Endothelial cell (in vitro differentiated cells): Measurements from ENCODE around the gene C1QTNF6. TPM values are rescaled to one million over a fixed set of nuclear protein-coding genes. Genes with fewer than 3 reads are reported as not detected.

Experiments used
- DNase-seq: peaks from one replicate; pipeline ENCODE4 v3.0.0; 2021; ENCODE audit warnings: low spot score
- H3K27ac Mint-ChIP-seq: one replicate; pipeline ENCODE4 v1.8.0; 2021; ENCODE audit warnings: mixed read lengths, inconsistent platforms; ENCODE audit not compliant: unreplicated experiment
- H3K27me3 Mint-ChIP-seq: one replicate; pipeline ENCODE4 v1.8.0; 2021; ENCODE audit warnings: mild to moderate bottlenecking, moderate library complexity, mixed read lengths, inconsistent platforms; ENCODE audit not compliant: unreplicated experiment
- H3K36me3 Mint-ChIP-seq: one replicate; pipeline ENCODE4 v1.8.0; 2021; ENCODE audit warnings: mild to moderate bottlenecking, low read depth, mixed read lengths, inconsistent platforms; ENCODE audit not compliant: unreplicated experiment
- H3K4me1 Mint-ChIP-seq: one replicate; pipeline ENCODE4 v1.8.0; 2021; ENCODE audit warnings: mild to moderate bottlenecking, mixed read lengths, inconsistent platforms; ENCODE audit not compliant: unreplicated experiment
- H3K4me3 Mint-ChIP-seq: one replicate; pipeline ENCODE4 v1.8.0; 2021; ENCODE audit warnings: mild to moderate bottlenecking, mixed read lengths, inconsistent platforms; ENCODE audit not compliant: unreplicated experiment
- H3K9me3 Mint-ChIP-seq: one replicate; pipeline ENCODE4 v1.8.0; 2021; ENCODE audit warnings: mixed read lengths, inconsistent platforms; ENCODE audit not compliant: unreplicated experiment
- CTCF ChIP-seq: fragments of 200-600 bp; sonication (generic); IDR thresholded peaks from one replicate; pipeline ENCODE4 v1.5.0; 2021; ENCODE audit warnings: antibody characterized with exemption; ENCODE audit not compliant: unreplicated experiment
- total RNA-seq: library from RNA; stranded (reverse); fragmentation: NEBNext Ultra II Directional; extraction: Animal tissue kit (Norgen Biotek cat#: 25700); gene quantifications from one replicate; pipeline ENCODE4 v1.2.1, GENCODE V29; 2021; ENCODE audit not compliant: unreplicated experiment

C1QTNF6 gene
- total RNA-seq, 1 donor from 2014 or later, result 32.7 TPM

GRCh38 chr22:37192204-37192603, 4.2 kb upstream of the C1QTNF6 start:
- Mint-ChIP-seq H3K4me1 (peaks cover 21% of the 10 kb centered on the region), H3K4me3 (no peak overlapping the region), H3K27ac (no peak overlapping the region), H3K27me3 (peaks cover 2% of the 10 kb centered on the region), H3K9me3 (no peaks in the 10 kb centered on the region), H3K36me3 (peaks cover 8% of the 10 kb centered on the region)
- no peak for TF ChIP-seq CTCF
- no peak for DNase-seq

DNA sequence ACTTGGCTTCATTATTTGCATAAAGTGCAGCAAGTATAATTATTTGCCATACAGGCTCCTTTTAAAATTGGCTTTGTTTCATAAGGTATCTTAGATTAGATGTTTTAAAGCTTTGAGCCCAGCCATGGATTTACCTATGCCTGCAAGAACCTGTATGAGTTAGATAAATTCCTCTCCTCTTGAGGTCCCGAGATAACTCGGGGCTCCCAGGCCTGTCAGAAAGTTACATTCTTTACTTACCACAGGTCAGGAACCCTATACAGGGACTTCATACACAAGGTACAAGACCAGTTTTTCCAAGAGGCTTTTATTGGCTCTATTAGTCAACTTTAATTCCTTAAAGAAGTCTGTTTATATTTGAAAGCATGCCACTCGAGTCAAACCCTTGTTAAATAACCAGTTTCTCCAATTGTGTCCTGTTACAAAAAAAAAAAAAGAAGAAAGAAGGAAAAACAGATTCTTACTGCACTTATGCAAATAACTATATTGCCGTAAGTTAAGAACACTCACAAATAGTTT, 2.3 kb upstream of the C1QTNF6 start:
- H3K4me1 Mint-ChIP-seq, result peaks cover 32% of the 10 kb centered on the region
- H3K36me3 Mint-ChIP-seq, result peaks cover 8% of the 10 kb centered on the region
- H3K4me3 Mint-ChIP-seq, result no peak overlapping the region
- no peak overlapping the region for H3K27ac Mint-ChIP-seq
- H3K27me3 Mint-ChIP-seq, result peaks cover 2% of the 10 kb centered on the region
- TF ChIP-seq CTCF, result no peak
- DNase-seq, result no peak
- no peaks in the 10 kb centered on the region for H3K9me3 Mint-ChIP-seq

DNA sequence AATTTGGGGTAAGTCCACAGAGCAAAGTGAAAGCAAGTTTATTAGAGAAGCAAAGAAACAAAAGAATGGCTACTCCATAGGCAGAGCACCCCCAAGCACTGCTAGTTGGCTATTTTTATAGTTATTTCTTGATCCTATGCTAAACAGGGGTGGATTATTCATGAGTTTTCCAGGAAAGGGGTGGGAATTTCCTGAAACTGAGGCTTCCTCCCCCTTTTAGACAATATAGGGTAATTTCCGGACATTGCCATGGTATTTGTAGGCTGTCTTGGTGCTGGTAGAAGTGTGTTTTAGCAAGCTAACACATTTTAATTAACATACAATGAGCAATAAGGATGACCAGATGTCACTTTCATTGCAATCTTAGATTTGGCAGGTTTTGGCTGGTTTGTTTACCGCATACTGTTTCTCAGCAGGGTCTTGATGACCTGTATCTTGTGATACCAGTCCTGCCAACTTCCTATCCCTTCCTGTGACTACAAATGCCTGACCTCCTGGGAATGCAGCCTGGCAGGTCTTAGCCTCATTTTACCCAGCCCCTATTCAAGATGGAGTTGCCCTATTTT, 937 bp upstream of the C1QTNF6 start:
- Mint-ChIP-seq H3K27me3 (peaks cover 2% of the 10 kb centered on the region), H3K4me1 (peaks cover 36% of the 10 kb centered on the region), H3K4me3 (peak overlapping the region; percentile 9), H3K36me3 (peaks cover 3% of the 10 kb centered on the region), H3K9me3 (no peaks in the 10 kb centered on the region), H3K27ac (peak overlapping the region; percentile 48)
- no peak for DNase-seq
- TF ChIP-seq CTCF, result no peak

DNA sequence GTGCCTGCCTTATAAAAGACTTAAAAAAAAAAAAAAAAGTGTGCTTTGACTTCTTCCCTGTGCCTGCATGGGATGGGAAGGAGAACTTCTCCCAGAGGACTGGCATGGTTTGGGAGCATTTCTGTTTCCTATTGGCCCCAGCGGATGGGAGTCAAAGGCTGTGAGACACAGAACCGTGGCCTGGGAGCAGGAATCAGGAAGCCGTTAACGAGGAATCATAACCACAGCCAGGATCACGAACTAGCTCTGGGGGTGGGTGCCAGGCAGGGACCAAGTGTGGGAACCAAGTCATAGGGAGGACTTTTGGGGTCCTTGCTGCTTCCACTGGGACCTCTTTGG, 526 bp downstream of the C1QTNF6 start:
- no peak for TF ChIP-seq CTCF
- H3K9me3 Mint-ChIP-seq, result no peaks in the 10 kb centered on the region
- H3K4me1 Mint-ChIP-seq, result peaks cover 39% of the 10 kb centered on the region
- peak overlapping the region; percentile 89 for H3K4me3 Mint-ChIP-seq
- DNase-seq, result no peak
- no peaks in the 10 kb centered on the region for H3K36me3 Mint-ChIP-seq
- peak overlapping the region; percentile 94 for H3K27ac Mint-ChIP-seq
- H3K27me3 Mint-ChIP-seq, result peaks cover 2% of the 10 kb centered on the region

DNA sequence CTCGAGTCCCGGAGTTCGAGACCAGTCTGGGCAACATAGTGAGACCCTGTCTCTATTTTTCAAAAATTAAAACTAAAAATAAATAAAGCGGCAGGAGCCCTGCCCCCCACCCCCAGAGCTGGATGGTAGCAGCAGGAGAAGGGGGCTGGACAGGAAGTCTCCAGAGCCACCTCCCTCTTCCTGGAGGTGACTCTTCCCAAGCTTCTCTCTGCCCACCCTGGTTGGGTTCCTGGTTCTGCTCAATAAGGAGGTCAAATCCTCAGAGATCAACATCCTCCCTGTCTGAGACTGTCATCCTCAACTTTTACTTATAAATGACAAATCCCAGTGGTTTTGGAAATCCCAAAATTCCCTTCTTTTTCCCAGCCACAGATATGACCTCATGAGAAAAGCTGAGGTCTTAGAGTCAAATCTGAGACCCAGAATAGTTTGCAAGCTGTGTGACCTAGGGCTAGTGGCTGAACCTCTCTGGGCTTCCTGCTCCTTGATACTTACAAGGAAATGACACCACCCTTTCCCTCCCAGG, 987 bp downstream of the C1QTNF6 start:
- Mint-ChIP-seq H3K9me3 (no peaks in the 10 kb centered on the region), H3K27ac (peak overlapping the region; percentile 94), H3K4me3 (peak overlapping the region; percentile 89), H3K36me3 (no peaks in the 10 kb centered on the region), H3K27me3 (peaks cover 2% of the 10 kb centered on the region), H3K4me1 (peaks cover 39% of the 10 kb centered on the region)
- TF ChIP-seq CTCF, result no peak
- no peak for DNase-seq
